A549 (cell line): ENCODE data around the gene SYMPK. TPM values are rescaled to one million over a fixed set of nuclear protein-coding genes. Genes with fewer than 3 reads are reported as not detected.

Experiments used
- ATAC-seq, 2 experiments: fragments of 200-7000 bp in 1 of 2; fragments of >200 bp in 1 of 2; cut with Nextera tagmentation in 1 of 2; cut with Tn5 transposase in 1 of 2; 3 replicates each; pipeline versions ENCODE4 v1.8.0 to v1.9.1; 2018 to 2020; ENCODE audit warnings: mild to moderate bottlenecking in 1 of 2, moderate library complexity in 1 of 2
- CTCF ChIA-PET: fragments of 300-600 bp; sonication (Branson Sonifier 250); formaldehyde crosslinking; extraction: SDS; loops from one replicate; lab custom pipeline; 2021; ENCODE audit warnings: antibody characterized with exemption, inconsistent platforms; lab: Yijun Ruan, JAX
- POLR2A ChIA-PET: fragments of 350-600 bp; formaldehyde crosslinking; extraction: SDS; loops from one replicate; lab custom pipeline; 2021; ENCODE audit warnings: antibody characterized with exemption, inconsistent platforms; lab: Yijun Ruan, JAX
- DNase-seq, 2 experiments: peaks; one replicate each; pipeline versions ENCODE4 v3.0.0 to v3.0.0-alpha.2; 2011 to 2016; ENCODE audit warnings: low read depth in 1 of 2, low spot score in 1 of 2
- FAIRE-seq: peaks from 2 replicates; lab custom pipeline; 2011; peaks lifted over from hg19 to GRCh38; lab: Jason Lieb, UNC
- H3K27ac ChIP-seq, 2 experiments: fragments of >200 bp; sonication (Bioruptor Twin); formaldehyde crosslinking; 3 replicates each; pipeline ENCODE4 v1.5.1; 2016 to 2017
- H3K4me1 ChIP-seq: fragments of >200 bp; sonication (Bioruptor Twin); formaldehyde crosslinking; 3 replicates; pipeline ENCODE4 v1.6.1; 2016
- H3K4me2 ChIP-seq: fragments of >200 bp; sonication (Bioruptor Twin); formaldehyde crosslinking; 3 replicates; pipeline ENCODE4 v1.6.1; 2016
- H3K4me3 ChIP-seq: fragments of >200 bp; sonication (Bioruptor Twin); formaldehyde crosslinking; 3 replicates; pipeline ENCODE4 v1.5.1; 2016
- H3K9me3 ChIP-seq: fragments of >200 bp; sonication (Bioruptor Twin); formaldehyde crosslinking; 3 replicates; pipeline ENCODE4 v1.6.1; 2016
- ATOH8 ChIP-seq: fragments of 250-450 bp; sonication (Bioruptor Pico); IDR thresholded peaks from 2 replicates; pipeline ENCODE4 v1.5.0; 2020; ENCODE audit warnings: low read depth, mild to moderate bottlenecking, moderate library complexity
- BHLHE40 ChIP-seq: IDR thresholded peaks from 2 replicates; pipeline ENCODE4 v1.6.1; 2012; ENCODE audit warnings: low read depth, low read length, inconsistent platforms
- CEBPB ChIP-seq, 2 experiments: fragments of >200 bp in 1 of 2; sonication (Bioruptor Twin) in 1 of 2; formaldehyde crosslinking in 1 of 2; IDR thresholded peaks; 2 replicates each; pipeline ENCODE4 v1.6.1; 2012 to 2016
- CHD2 ChIP-seq: fragments of 150-350 bp; IDR thresholded peaks from 2 replicates; pipeline ENCODE4 v1.6.1; 2014; ENCODE audit warnings: low read length; ENCODE audit not compliant: partially characterized antibody
- CHD4 ChIP-seq: fragments of 200-600 bp; sonication (generic); IDR thresholded peaks from 2 replicates; pipeline ENCODE4 v1.6.1; 2016; ENCODE audit warnings: antibody characterized with exemption, mild to moderate bottlenecking, borderline replicate concordance
- CTCF ChIP-seq: fragments of >200 bp; sonication (Bioruptor Twin); formaldehyde crosslinking; IDR thresholded peaks from 3 replicates; pipeline ENCODE4 v1.5.1; 2016
- E2F6 ChIP-seq: IDR thresholded peaks from 2 replicates; pipeline ENCODE4 v1.6.1; 2012; ENCODE audit warnings: low read depth, borderline replicate concordance
- EHF ChIP-seq: fragments of 250-450 bp; sonication (Bioruptor Pico); IDR thresholded peaks from 2 replicates; pipeline ENCODE4 v1.5.0; 2020; ENCODE audit warnings: mild to moderate bottlenecking
- FOXS1 ChIP-seq: fragments of 250-450 bp; sonication (Bioruptor Pico); IDR thresholded peaks from 2 replicates; pipeline ENCODE4 v1.5.0; 2020; ENCODE audit warnings: mild to moderate bottlenecking, moderate library complexity
- GATA3 ChIP-seq: IDR thresholded peaks from 2 replicates; pipeline ENCODE4 v1.6.1; 2012; ENCODE audit warnings: borderline replicate concordance
- HDAC2 ChIP-seq: fragments of 200-600 bp; sonication (generic); IDR thresholded peaks from 2 replicates; pipeline ENCODE4 v1.6.1; 2016
- HEYL ChIP-seq: fragments of 250-450 bp; sonication (Bioruptor Pico); IDR thresholded peaks from 2 replicates; pipeline ENCODE4 v1.8.0; 2021; ENCODE audit warnings: mild to moderate bottlenecking, moderate library complexity
- HOXA7 ChIP-seq: fragments of 250-450 bp; sonication (Bioruptor Pico); IDR thresholded peaks from 2 replicates; pipeline ENCODE4 v1.5.0; 2020; ENCODE audit warnings: mild to moderate bottlenecking, moderate library complexity
- MAFK ChIP-seq: fragments of 450-650 bp; IDR thresholded peaks from 2 replicates; pipeline ENCODE4 v1.6.1; 2014; ENCODE audit not compliant: partially characterized antibody
- MAX ChIP-seq: IDR thresholded peaks from 2 replicates; pipeline ENCODE4 v1.6.1; 2012
- POLR2A ChIP-seq: IDR thresholded peaks from 2 replicates; pipeline ENCODE4 v1.6.1; 2012; ENCODE audit warnings: mild to moderate bottlenecking, low read length
- RARB ChIP-seq: fragments of 250-450 bp; sonication (Bioruptor Pico); IDR thresholded peaks from 2 replicates; pipeline ENCODE4 v1.8.0; 2021; ENCODE audit warnings: mild to moderate bottlenecking, moderate library complexity
- RFX5 ChIP-seq: fragments of 450-650 bp; IDR thresholded peaks from 2 replicates; pipeline ENCODE4 v1.7.1; 2014; ENCODE audit warnings: antibody characterized with exemption, mild to moderate bottlenecking, moderate library complexity
- RNF2 ChIP-seq: fragments of 200-600 bp; sonication (generic); IDR thresholded peaks from 2 replicates; pipeline ENCODE4 v1.6.1; 2016; ENCODE audit warnings: low read depth, mild to moderate bottlenecking, antibody characterized with exemption, moderate library complexity, borderline replicate concordance
- SREBF2 ChIP-seq: fragments of 450-650 bp; IDR thresholded peaks from 2 replicates; pipeline ENCODE4 v1.6.1; 2014; ENCODE audit warnings: mild to moderate bottlenecking, moderate library complexity
- TFCP2L1 ChIP-seq: fragments of 250-450 bp; sonication (Bioruptor Pico); IDR thresholded peaks from 2 replicates; pipeline ENCODE4 v1.5.0; 2021; ENCODE audit warnings: mild to moderate bottlenecking
- TP53 ChIP-seq: fragments of 250-450 bp; sonication (Bioruptor Pico); IDR thresholded peaks from 2 replicates; pipeline ENCODE4 v1.5.0; 2021; ENCODE audit warnings: mild to moderate bottlenecking, moderate library complexity
- USF2 ChIP-seq: fragments of 450-650 bp; IDR thresholded peaks from 2 replicates; pipeline ENCODE4 v1.6.1; 2014; ENCODE audit warnings: antibody characterized with exemption
- ZC3H11A ChIP-seq: fragments of 450-650 bp; IDR thresholded peaks from 2 replicates; pipeline ENCODE4 v1.6.1; 2014; ENCODE audit warnings: antibody characterized with exemption, mild to moderate bottlenecking
- WGBS: methylation state at CpG from one replicate; pipeline ENCODE4 v1.1.6; 2017; ENCODE audit errors: missing lambda C conversion rate; 5-methylcytosine and 5-hydroxymethylcytosine counted together
- polyA plus RNA-seq, 4 experiments: library from polyadenylated mRNA; depleted of rRNA in 3 of 4; stranded (reverse); fragments of >200 nt; fragmentation: RNase III in 1 of 4; extraction: RNeasy Plus Mini Kit Qiagen cat#74134 plus additional on column Dnase treatment in 1 of 4; gene quantifications; 2 replicates in 3 of 4; 3 replicates in 1 of 4; pipeline ENCODE4 v1.2.3, GENCODE V29; 2011 to 2017

The SYMPK gene
- polyA plus RNA-seq, 2 of the 4 experiments (the other 2 are of a cell fraction), result 61.9 to 105 TPM

- WGBS, result 62% methylated on average over 6 of the region's 6 CpGs
- Histone ChIP-seq H3K9me3 (no peaks in the 10 kb centered on the region), H3K4me3 (no peak overlapping the region)
- TF ChIP-seq POLR2A (no peak), RNF2 (no peak), HOXA7 (CRISPR knock-in tag) (no peak), TP53 (CRISPR knock-in tag) (no peak), CTCF (no peak), ZC3H11A (no peak), BHLHE40 (no peak), RARB (CRISPR knock-in tag) (no peak), CHD4 (no peak), FOXS1 (CRISPR knock-in tag) (no peak), MAFK (no peak), MAX (no peak), ATOH8 (no peak), HDAC2 (no peak), CHD2 (no peak), RFX5 (no peak), USF2 (no peak), TFCP2L1 (CRISPR knock-in tag) (no peak), EHF (CRISPR knock-in tag) (no peak)
- TF ChIP-seq, all 56 proteins: peak for 0
- ATAC-seq (no peak), DNase-seq (no peak), FAIRE-seq (no peak)
- CTCF ChIA-PET, result interaction anchor here (0.6 to 12.8 kb wide), 3 partner anchors 22 to 494 kb away, joined by 3 to 315 read pairs (median 3); partner anchors contain the start of genes FOXA3 and SYMPK
- H3K4me2 ChIP-seq, result no peak overlapping the region
- H3K27ac ChIP-seq, result no peak overlapping the region
- POLR2A ChIA-PET, result interaction anchor here (1.2 kb wide), 1 partner anchor 14 kb away, joined by 5 read pairs; the partner anchor contains the start of gene MYPOP
- H3K4me1 ChIP-seq, result peaks cover 14% of the 10 kb centered on the region
Measured at GRCh38 chr19:45889210-45889885, 26.4 kb upstream of the SYMPK start.

- peak; percentile 68 for FAIRE-seq
- CTCF ChIA-PET, result interaction anchor here (1.0 to 12.8 kb wide), 5 partner anchors 14 to 71 kb away, joined by 3 to 315 read pairs (median 5); partner anchors contain the start of genes FOXA3, MYPOP, RSPH6A and SYMPK
Measured at GRCh38 chr19:45887200-45887710, 24.3 kb upstream of the SYMPK start.

More at GRCh38 chr19:45887200-45887710, 24.3 kb upstream of the SYMPK start:
- 48% methylated on average over 10 of the region's 10 CpGs for WGBS
- POLR2A ChIA-PET, result interaction anchor here (1.3 to 2.8 kb wide), 3 partner anchors 16 to 117 kb away, joined by 4 to 30 read pairs (median 23); partner anchors contain the start of genes FOXA3, MYPOP and SYMPK
- Histone ChIP-seq H3K4me1 (peaks cover 31% of the 10 kb centered on the region), H3K9me3 (no peaks in the 10 kb centered on the region), H3K27ac (peak overlapping the region; percentile 95 to 97), H3K4me2 (peak overlapping the region; percentile 87), H3K4me3 (peak overlapping the region; percentile 87)
- DNase-seq, result no peak
- no peak for ATAC-seq
- TF ChIP-seq SREBF2, result no peak
- no peak; the same call in 1 of the 2 replicates for TF ChIP-seq E2F6
- 0 out of 2 replicates have a peak, but pooled peaks have one; percentile 2 for TF ChIP-seq GATA3
- peak; percentile 23 to 75; a peak in 3 of 4 replicates for TF ChIP-seq CEBPB (IDR thresholded peaks at IDR 0.05)
- no peak for TF ChIP-seq USF2
- TF ChIP-seq HEYL, result no peak
